HG03159 (cell line): ENCODE data around the gene ENDOG.

ENCODE experiments used
- ATAC-seq: cut with Tn5 transposase; IDR thresholded peaks from one replicate; pipeline ENCODE4 v1.9.1; 2021; ENCODE audit warnings: mild to moderate bottlenecking, moderate library complexity; ENCODE audit not compliant: unreplicated experiment

Gene ENDOG

DNA sequence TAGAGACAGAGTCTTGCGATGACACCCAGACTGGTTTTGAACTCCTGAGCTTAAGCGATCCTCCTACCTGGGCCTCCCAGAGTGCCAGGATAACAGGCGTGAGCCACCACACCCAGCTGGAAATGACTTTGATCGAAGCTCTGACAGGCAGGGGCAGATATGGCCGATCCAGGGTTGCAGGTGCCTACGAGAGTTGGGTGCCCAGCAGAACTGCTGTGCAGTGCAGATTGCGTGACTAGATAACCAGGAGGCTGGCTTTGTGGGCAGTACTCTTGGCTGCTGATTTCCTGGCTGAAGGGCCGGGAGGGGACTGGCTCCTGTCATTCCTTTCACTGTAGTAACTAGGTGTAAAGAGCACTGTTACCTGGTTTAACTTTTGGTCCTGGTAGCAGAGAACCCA, 19.4 kb upstream of the ENDOG start:
- ATAC-seq: no peak

DNA sequence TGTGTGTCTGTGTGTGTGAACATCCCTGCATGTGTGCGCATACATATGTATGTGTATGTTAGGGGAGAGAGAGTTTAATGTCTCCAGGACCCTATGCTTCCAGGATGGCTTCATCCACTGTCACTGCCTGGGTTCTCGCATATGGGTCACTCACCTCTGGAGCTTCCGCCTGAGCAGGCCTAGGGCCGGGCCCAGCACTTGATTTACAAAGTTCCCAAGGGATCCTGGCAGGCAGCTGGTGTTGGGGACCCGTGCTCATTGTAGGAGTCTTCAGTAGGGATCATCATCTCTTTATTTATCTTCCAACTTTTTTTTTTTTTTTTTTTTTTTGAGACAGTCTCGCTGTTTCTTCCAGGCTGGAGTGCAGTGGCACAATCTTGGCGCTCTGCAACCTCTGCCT, 18.2 kb upstream of the ENDOG start:
- no peak for ATAC-seq

DNA sequence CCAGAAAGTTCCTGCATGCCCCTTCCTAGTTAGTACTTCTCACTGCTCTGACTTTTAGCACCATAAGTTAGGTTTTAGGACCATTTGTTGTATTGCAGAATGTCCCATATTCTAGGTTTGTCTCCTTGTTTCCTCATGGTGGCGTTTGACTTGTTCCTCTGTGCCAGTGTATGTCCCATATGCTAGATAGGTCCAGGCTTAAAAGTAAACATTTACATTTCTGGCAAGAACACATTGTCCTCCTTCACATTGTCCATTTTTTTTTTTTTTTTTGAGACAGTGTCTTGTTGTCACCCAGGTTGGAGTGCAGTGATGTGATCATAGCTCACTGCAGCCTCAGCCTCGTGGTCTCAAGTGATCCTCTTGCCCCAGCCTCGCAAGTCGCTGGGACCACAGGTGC, 15.8 kb upstream of the ENDOG start:
- ATAC-seq: no peak

DNA sequence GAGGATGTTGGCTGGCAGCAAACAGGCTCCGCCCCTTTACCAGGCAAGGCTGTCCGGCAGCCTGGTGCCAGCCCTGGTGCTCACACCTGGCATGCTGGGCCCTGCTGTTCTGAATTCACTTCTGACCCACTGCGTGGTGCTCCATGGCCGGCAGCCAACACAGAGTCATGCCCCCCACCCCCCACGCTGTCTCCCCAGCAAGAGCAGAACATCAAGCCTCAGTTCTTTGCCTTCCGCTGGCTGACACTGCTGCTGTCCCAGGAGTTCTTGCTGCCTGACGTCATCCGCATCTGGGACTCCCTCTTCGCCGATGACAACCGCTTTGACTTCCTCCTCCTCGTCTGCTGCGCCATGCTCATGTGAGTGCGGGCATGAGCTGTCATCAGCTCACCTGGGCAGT, 12.6 kb upstream of the ENDOG start:
- no peak for ATAC-seq

DNA sequence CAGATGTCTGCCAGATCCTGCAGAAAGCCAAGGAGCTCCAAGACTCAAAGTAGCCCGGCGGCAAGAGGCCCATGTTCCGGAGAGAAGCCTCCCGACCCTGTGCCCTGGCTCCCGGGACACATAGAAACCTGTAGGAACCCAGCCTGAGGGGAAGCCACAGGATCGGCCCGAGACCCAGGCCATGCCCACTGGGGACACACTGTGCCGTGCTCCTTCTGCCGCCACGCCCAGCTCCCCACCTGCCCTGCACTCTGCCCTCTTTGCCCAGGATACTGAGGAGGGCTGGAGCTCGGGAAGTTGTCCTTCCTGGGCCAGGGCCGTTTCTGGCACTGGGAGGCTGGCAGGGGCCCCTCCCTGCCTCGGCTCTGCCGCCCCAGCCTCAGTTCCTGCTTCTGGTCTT, 10.5 kb upstream of the ENDOG start:
- ATAC-seq: no peak

DNA sequence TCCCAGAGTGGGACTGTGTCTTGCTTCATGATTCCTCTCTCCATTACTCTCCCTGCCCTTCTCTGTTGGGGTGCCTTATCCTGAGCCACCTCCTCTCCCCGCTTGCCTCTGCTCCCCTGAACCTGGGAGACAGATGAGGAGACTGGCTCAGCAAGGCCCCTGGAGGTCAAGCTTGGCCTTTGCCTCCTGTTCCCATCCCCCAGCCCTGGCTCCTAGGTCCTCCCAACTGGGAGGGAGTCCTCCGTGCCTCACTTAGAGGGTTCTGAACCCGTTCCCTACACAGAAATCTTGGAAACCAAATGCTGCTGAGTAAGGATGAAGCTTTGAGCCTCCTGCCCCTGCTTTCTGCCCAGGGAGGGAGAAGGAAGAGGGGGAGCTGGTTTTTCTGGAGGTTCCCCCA, 9.8 kb upstream of the ENDOG start:
- no peak for ATAC-seq

DNA sequence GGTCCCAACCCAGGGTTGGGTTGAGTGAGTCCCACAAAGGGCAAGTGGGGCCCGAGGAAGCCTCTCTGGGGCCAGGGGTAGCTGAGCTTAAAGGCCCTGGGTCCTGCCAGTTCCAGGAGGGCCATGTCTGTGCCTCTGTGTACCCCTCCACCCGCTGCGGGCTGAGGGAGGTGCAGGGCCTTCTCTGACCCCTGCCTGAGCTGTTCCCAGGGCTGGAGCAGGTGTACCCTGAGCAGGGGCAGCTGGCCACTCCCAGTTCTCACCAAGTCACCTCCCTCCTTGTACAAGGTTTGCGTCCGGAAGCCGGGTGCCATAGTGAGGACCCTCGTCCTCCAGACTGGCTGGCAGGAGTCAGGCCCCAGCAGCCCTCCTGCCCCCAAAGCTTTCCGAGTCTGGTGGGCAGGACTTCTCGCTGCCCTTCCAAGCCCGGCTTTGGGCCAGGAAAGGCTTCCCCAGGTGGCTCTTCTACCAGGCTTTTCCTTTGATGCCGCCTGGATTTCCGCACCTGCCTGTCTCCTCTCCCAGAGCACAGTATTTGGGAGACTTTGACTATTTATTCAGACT, 9.2 kb upstream of the ENDOG start:
- ATAC-seq: no peak

DNA sequence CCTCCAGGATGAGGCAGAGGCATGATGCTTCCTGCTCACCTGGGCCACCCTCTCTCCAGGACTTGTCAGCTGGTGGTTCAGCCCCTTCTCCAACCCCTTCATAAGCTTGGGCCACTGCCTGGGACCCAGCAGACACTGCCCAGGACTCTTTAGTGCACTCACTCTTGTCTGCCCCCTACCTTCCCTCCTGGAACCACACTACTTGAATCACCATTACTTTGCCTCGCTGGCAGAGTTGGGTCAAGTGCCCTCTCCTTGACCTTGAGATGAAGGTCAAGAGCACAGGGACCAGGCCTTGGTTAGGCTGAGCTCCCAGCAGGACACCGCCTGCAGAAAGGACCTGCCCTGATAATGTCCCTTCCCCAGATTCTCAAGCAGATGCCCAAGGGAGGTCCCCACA, 8.5 kb upstream of the ENDOG start:
- ATAC-seq: no peak

DNA sequence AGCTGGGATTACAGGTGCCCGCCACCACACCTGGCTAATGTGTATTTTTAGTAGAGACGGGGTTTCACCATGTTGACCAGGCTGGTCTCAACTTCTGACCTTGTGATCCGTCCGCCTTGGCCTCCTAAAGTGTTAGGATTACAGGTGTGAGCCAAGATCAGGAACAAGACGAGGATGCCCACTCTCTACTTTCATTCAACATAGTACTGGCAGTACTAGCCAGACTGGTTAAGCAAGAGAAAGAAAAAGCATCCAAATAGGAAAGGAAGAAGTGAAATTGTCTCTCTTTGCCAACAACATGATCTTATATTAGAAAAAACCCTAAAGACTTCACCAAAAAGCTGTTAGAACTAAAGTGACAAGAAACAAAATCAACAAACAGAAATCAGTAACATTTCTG, 7.4 kb upstream of the ENDOG start:
- no peak for ATAC-seq

DNA sequence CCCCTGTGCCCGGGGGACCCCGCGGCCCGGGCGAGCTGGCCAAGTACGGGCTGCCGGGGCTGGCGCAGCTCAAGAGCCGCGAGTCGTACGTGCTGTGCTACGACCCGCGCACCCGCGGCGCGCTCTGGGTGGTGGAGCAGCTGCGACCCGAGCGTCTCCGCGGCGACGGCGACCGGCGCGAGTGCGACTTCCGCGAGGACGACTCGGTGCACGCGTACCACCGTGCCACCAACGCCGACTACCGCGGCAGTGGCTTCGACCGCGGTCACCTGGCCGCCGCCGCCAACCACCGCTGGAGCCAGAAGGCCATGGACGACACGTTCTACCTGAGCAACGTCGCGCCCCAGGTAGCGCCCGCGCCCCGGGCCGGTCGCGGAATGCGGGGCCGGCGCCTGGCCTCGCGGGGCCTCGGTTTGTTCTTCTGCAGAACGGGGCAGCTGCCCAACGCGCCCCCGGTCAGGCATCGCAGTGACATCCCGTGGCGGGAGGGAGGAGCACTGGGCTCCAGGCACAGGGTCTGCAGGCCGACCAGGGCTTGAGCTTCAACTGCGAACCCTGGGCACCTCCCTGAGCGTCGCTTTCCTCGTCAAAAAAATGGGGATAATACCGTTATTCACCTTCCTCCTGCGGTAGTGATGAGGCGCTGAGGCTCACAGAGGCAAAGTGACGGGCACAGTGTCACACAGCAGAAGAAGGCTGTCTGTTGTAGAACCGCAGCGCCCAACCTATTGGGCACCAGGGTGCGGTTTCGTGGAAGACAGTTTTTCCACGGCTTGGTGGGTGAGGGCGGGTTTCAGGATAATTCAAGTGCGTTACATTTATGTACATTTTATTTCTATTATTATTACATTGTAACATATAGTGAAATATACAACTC, 777 bp downstream of the ENDOG start:
- ATAC-seq: peak; percentile 19

DNA sequence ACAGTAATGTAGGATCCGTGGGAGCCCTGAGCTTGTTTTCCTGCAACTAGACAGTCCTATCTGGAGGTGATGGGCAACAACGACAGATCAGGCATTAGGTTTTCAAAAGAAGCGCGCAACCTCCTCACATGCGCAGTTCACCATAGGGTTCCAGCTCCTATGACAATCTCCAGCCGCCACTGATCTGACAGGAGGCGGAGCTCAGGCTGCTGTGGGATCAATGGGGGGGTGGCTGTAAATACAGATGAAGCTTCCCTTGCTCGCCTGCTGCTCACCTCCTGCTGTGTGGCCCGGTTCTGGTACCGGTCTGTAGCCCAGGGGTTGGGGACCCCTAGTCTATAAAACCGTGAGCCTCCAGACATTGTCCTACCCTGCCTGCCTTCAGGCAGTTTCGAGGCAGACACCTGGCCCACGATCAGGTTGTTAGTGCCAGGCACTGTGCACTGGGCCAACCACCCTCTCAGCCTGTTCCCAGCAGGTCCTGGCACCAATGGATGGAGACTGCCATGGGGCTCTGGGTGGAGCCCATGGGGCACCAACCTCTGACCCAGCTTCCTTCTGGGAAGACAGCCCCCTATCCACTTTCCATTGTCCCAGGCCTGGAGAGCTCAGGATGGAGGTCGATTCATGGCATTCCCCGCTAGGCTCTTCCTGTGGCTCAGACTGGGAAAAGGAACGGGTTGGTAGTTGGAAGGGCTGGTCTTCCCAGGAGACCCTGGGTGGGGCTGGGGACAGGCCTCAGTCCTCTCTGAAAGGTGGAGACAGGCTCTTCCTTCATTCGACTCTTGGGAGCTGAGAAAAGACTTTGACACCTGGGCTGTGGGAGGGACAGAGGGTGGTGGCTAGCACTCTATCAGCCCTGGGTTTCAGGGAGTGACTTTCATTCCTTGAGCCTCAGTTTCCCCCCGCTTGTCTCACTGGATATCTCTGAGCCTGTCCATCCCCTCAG, 1.7 kb downstream of the ENDOG start:
- ATAC-seq: no peak

DNA sequence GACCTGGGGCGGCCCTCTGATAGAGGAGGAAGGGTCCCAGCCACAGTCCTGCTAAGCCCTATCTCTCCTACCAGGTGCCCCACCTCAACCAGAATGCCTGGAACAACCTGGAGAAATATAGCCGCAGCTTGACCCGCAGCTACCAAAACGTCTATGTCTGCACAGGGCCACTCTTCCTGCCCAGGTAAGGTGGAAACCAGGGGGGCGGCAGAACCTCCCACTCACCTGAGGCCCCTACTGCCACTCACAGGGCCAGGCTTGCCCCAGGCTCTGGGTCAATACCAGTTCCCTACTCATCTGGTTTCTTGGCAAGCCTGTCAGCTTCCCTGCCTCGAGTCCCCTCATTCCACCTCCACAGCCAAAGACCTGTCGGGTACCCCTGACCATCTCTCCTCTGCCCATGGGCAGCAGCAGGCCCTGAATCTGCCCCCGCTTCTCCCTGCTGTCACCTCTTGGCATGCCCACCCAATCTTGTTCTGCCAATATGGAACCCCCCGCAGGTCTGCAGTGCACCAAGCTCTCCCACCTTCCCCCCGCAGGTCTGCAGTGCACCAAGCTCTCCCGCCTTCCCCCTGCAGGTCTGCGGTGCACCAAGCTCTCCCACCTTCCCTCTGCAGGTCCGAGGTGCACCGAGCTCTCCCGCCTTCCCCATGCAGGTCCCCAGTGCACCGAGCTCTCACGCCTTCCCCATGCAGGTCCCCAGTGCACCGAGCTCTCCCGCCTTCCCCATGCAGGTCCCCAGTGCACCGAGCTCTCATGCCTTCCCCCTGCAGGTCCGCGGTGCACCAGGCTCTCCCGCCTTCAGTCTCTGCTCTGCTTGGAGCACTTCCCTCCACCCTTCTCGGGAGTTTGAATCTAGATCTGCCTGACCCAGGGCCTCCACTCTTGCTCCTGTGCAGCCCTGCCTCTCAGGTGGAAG, 2.6 kb downstream of the ENDOG start:
- no peak for ATAC-seq

DNA sequence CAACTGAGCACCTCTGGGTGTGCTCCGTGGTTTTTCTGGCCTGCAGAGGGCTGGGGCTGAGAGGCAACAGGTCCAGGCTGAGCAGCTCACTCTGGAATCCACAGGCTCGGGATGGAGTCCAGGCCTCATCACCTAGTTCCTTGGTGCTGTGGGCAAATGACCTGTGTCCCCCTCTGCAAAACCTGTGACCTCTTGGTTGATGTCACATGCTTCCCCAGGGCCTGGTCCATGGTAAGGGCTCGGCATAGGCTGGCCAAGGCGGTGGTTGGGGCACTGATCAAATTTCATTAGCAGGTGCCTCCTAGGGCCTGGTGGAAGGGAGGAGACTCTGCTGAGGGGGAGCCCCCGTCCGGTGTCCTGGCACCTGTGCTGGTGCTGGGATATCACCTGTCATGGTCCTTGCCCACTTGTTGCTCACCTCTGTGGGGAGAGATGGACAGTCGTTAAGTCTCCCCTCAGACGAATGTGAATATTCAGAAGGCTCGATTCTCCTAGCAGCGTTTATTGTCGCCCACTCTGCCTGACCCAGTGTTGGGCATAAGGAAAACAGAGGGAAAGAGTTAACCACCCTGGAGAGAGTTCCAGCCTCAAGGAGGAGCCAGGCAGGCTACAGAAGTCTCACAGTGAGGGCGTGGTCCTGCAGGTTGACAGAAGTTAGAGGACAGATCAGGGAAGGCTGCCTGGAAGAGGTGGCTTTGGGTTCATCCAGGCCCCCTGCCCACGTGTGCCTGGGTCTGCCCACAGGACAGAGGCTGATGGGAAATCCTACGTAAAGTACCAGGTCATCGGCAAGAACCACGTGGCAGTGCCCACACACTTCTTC, 3.5 kb downstream of the ENDOG start:
- no peak for ATAC-seq

DNA sequence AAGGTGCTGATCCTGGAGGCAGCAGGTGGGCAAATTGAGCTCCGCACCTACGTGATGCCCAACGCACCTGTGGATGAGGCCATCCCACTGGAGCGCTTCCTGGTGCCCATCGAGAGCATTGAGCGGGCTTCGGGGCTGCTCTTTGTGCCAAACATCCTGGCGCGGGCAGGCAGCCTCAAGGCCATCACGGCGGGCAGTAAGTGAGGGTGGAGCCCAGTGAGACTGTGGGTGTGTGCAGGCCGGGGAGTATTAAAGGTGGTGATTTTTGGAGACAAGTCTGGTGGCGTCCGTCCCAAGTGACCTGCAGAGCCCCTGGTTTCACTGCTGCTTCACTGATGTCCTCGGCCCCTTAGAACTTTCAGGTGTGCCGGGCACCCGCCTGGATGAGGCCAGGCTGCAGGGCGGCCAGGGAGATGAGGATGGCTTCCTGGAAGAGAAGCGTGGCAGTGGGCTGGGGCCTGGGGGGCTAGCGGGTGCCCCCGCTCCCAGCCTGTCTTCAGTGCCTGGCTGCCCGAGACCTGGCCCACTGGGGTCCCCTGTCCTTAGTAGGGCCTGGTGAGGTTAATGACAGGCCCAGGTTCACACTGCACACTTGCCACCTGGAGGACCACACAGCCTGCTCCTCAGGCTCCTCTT, 4.2 kb downstream of the ENDOG start:
- no peak for ATAC-seq

DNA sequence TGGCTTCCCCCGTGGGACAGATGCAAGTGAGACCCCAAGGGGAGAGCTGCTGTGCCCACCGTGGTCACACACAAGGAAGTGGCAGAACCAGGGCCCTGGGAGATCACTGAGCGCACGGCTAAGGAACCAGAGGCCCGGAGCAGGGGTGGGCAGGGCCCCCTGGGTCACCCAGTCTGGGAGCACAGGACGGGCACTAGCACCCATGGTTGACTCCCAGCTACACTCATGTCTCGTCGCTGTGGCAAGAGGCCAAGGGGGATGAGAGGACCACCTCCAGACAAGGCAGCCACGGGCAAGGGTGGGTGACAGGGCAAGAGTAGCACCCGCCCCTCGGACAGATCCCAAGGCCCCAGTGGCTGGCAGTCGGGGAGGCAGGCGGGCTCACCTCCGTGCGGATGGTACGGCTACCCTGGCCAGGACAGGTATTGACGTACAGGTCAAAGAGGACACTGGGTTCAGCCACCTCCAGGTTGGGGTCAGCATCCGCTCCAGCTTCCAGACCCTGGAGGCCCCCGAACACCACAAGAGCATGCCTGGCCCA, 5.1 kb downstream of the ENDOG start:
- ATAC-seq: no peak

DNA sequence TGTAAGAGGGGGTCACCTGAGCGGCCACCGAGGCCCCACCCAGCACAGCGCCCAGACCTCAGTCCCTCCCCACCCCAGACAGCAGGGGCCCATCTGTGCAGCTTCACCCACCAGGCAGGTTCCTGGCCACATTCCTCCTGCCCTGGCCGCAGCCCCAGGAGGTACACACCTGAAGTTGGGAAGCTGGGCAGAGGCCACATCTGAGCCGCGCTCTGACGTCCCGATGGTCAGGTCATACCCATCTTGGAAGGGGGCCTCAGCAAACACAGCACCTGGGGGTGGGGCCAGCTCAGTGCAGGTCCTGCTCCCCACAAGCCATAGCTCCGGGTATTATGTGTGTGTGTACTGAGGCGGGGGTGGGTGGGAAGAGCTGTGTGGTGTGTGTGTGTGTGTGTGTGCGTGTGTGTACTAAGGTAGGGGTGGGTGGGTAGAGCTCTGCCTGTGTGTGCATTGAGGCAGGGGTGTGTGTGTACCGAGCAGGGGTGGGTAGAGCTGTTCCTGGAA, 5.7 kb downstream of the ENDOG start:
- ATAC-seq: no peak

DNA sequence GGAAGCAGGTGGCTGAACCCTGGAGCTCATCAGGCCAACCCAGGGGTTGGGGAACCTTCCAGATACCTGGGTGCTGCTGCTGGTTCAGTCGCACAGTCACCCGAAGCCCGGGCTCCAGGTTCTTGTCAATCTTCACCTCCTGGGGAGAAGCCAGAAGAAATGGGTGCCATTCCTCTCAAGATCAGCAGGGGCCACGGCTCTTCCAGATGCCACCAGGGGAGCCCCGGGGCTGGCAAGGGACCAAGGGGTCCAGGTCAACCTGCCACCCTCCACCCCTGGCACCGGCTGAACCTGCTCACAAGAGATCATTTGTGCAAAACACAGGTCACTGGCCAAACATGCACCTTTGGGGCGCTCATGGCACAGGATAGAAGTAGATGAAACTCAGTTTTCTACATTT, 6.6 kb downstream of the ENDOG start:
- ATAC-seq: no peak

DNA sequence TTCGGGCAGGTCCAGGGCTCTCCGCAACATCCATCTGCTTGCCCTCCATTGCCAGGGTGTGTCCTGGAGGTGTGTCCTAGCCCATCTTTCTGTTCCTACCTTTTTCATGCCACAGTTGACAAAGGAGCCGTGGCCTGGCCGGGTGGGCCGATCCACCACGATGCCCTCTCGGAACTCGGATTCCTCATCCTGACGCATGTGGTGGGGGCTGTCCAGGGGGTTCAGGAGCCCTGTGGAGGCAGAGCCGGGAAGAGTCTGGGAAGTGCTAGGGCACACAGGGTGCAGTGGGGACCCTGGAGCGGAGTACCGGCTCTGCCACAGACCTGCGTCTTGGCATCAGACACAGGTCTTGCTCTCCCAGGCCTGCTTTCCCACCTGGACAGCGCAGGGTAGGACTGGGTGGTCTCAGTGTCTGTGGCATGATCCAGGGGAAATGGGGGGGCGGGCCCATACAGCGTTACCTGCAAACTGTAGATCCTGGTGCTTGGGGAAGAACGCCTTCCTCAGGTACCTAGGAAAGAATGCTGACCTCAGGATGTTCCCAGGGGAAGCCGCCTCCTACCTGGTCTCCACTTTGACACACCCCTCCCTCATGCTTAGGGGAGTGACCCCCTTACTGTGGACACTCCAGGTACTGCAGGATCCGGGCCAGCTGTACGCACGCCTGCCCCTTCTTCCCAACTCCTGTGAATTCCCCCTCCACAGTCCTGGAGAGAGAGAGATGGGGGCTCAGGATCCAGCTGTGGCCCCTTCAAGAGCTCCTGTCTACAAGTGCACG, 7.8 kb downstream of the ENDOG start:
- no peak for ATAC-seq
